ENCODE measurements around the gene USP2. TPM values are rescaled to one million over a fixed set of nuclear protein-coding genes. Genes with fewer than 3 reads are reported as not detected.

The USP2 gene
- total RNA-seq, 1 donor from 2014 or later, result 140 TPM

- DNase-seq (ENCODE audit: missing footprints) (peak; percentile 85), ATAC-seq (no peak)
- intact Hi-C loops (cut with DNase I), result no loop called here
These were observed 43.1 kb downstream of the USP2 start for GRCh38 chr11:119338318-119338890.

- DNase-seq (ENCODE audit: missing footprints) (peak; percentile 23), ATAC-seq (no peak)
- intact Hi-C loops (cut with DNase I), result no loop called here
These were observed 43.7 kb downstream of the USP2 start for GRCh38 chr11:119337581-119338317.

GRCh38 chr11:119336744-119337469 is 44.6 kb downstream of the USP2 start:
- intact Hi-C loops (cut with DNase I), result no loop called here

GRCh38 chr11:119335655-119336543 is 45.6 kb downstream of the USP2 start:
- DNase-seq (ENCODE audit: missing footprints) (peak; percentile 62), ATAC-seq (no peak)
- intact Hi-C loops (cut with DNase I), result no loop called here

More at GRCh38 chr11:119336744-119337469, 44.6 kb downstream of the USP2 start:
- ATAC-seq (no peak), DNase-seq (ENCODE audit: missing footprints) (peak; percentile 25)

- intact Hi-C loops (cut with DNase I), result no loop called here
- DNase-seq (ENCODE audit: missing footprints), result peak; percentile 65
- no peak for ATAC-seq
These were observed 46.3 kb downstream of the USP2 start for GRCh38 chr11:119335091-119335654.

- ATAC-seq (peak; percentile 93), DNase-seq (ENCODE audit: missing footprints) (peak; percentile 94)
- intact Hi-C loops (cut with DNase I), result no loop called here
These were observed 47.1 kb downstream of the USP2 start, which contains the start of gene RNF26 for GRCh38 chr11:119334174-119334930. Gene RNF26, plus strand, starts transcription at chr11:119334527. Its CDS starts 596 bp downstream, at chr11:119335123.

GRCh38 chr11:119332111-119332765 is 49.3 kb downstream of the USP2 start:
- no peak for DNase-seq (ENCODE audit: missing footprints)
- intact Hi-C loops (cut with DNase I), result no loop called here
- no peak for ATAC-seq

GRCh38 chr11:119330237-119330636 is 51.3 kb downstream of the USP2 start:
- DNase-seq (ENCODE audit: missing footprints), result no peak
- intact Hi-C loops (cut with DNase I), result no loop called here
- ATAC-seq, result no peak

GRCh38 chr11:119329320-119329719 is 52.2 kb downstream of the USP2 start:
- intact Hi-C loops (cut with DNase I), result no loop called here
- ATAC-seq (no peak), DNase-seq (ENCODE audit: missing footprints) (no peak)

- intact Hi-C loops (cut with DNase I), result loop anchor here (5.0 kb wide), 2 partner anchors 57 to 217 kb away; partner anchors contain the start of gene C2CD2L
- no peak for ATAC-seq
- peak; percentile 0 for DNase-seq (ENCODE audit: missing footprints)
These were observed 57.3 kb downstream of the USP2 start for GRCh38 chr11:119324189-119324588.

- peak; percentile 85 for DNase-seq (ENCODE audit: missing footprints)
- intact Hi-C loops (cut with DNase I), result loop anchor here (5.0 kb wide), 2 partner anchors 56 to 216 kb away; partner anchors contain the start of gene C2CD2L
- no peak for ATAC-seq
These were observed 57.9 kb downstream of the USP2 start for GRCh38 chr11:119323532-119324033.

- intact Hi-C loops (cut with DNase I), result loop anchor here (5.0 kb wide), 2 partner anchors 56 to 216 kb away; partner anchors contain the start of gene C2CD2L
- peak; percentile 8 for DNase-seq (ENCODE audit: missing footprints)
- no peak for ATAC-seq
These were observed 58.5 kb downstream of the USP2 start for GRCh38 chr11:119322921-119323531.

GRCh38 chr11:119322360-119322739 is 59.1 kb downstream of the USP2 start:
- DNase-seq (ENCODE audit: missing footprints) (no peak), ATAC-seq (no peak)
- intact Hi-C loops (cut with DNase I), result loop anchor here (5.0 kb wide), 2 partner anchors 55 to 215 kb away; partner anchors contain the start of gene C2CD2L

- DNase-seq (ENCODE audit: missing footprints) (peak; percentile 61), ATAC-seq (peak; percentile 37)
- intact Hi-C loops (cut with DNase I), result loop anchor here (5.0 kb wide), 2 partner anchors 54 to 214 kb away; partner anchors contain the start of gene C2CD2L
These were observed 60.5 kb downstream of the USP2 start for GRCh38 chr11:119320776-119321524.

GRCh38 chr11:119320240-119320775 is 61.2 kb downstream of the USP2 start:
- peak; percentile 60 for DNase-seq (ENCODE audit: missing footprints)
- no peak for ATAC-seq
- intact Hi-C loops (cut with DNase I), result loop anchor here (5.0 kb wide), 2 partner anchors 53 to 213 kb away; partner anchors contain the start of gene C2CD2L
